Erythroblast (primary cell): ENCODE results near the gene NPW.

ENCODE experiments used
- DNase-seq, 2 experiments: peaks; one replicate each; lab custom pipeline; 2025; lab: John Stamatoyannopoulos, UW
- GATA1 ChIP-seq: IDR thresholded peaks from 2 replicates; pipeline ENCODE4 v1.6.1; 2011; ENCODE audit warnings: low read depth, mild to moderate bottlenecking, control low read depth, low read length, moderate library complexity
- POLR2A ChIP-seq: IDR thresholded peaks from 2 replicates; pipeline ENCODE4 v1.6.1; 2011; ENCODE audit warnings: mild to moderate bottlenecking, low read length

The NPW gene

GRCh38 chr16:2019518-2019920 lies at the start of gene NPW:
Gene NPW, plus strand, starts transcription at chr16:2019785.
- TF ChIP-seq GATA1 = no peak
- no peak for TF ChIP-seq POLR2A
- no peak for DNase-seq

GRCh38 chr16:1971796-1972489 lies 47.6 kb upstream of the NPW start, which contains the start of gene TBL3:
Gene TBL3, plus strand, starts transcription at chr16:1972053. Its CDS starts 112 bp downstream, at chr16:1972165.
- TF ChIP-seq POLR2A (peak; percentile 97), GATA1 (no peak)
- peak; percentile 97 to 98 for DNase-seq

GRCh38 chr16:1972490-1972877 lies 47.1 kb upstream of the NPW start:
- peak; percentile 68 to 75 for DNase-seq
- TF ChIP-seq POLR2A (no peak), GATA1 (no peak)

- TF ChIP-seq POLR2A (no peak), GATA1 (no peak)
- no peak for DNase-seq
Measured at GRCh38 chr16:1973461-1974156, 46.0 kb upstream of the NPW start.

GRCh38 chr16:1974157-1975070 lies 45.2 kb upstream of the NPW start:
- TF ChIP-seq GATA1 (no peak), POLR2A (no peak)

GRCh38 chr16:1975432-1976215 lies 44.0 kb upstream of the NPW start:
- no peak for DNase-seq

More at GRCh38 chr16:1974157-1975070, 45.2 kb upstream of the NPW start:
- DNase-seq = no peak

GRCh38 chr16:1976216-1976520 lies 43.4 kb upstream of the NPW start:
- DNase-seq = no peak
- TF ChIP-seq GATA1 = no peak
- TF ChIP-seq POLR2A = no peak

More at GRCh38 chr16:1975432-1976215, 44.0 kb upstream of the NPW start:
- TF ChIP-seq POLR2A (no peak), GATA1 (no peak)

GRCh38 chr16:1976951-1977874 lies 42.4 kb upstream of the NPW start:
- TF ChIP-seq POLR2A (no peak), GATA1 (no peak)
- no peak for DNase-seq

GRCh38 chr16:1977875-1978268 lies 41.7 kb upstream of the NPW start:
- TF ChIP-seq GATA1 (no peak), POLR2A (no peak)
- DNase-seq = no peak

- no peak for DNase-seq
- TF ChIP-seq GATA1 (no peak), POLR2A (no peak)
Measured at GRCh38 chr16:1978476-1979120, 41.0 kb upstream of the NPW start.

GRCh38 chr16:1979271-1980029 lies 40.1 kb upstream of the NPW start:
- no peak for DNase-seq
- TF ChIP-seq GATA1 (no peak), POLR2A (no peak)
